Hematopoietic multipotent progenitor cell treated with erythropoietin and hydrocortisone succinate and interleukin-3 and kit ligand, for 17 days (in vitro differentiated cells): ENCODE results near the gene CCDC134.
"Not testable (repeated sequence)": the region's sequence is repeated elsewhere in the genome, so short reads cannot be mapped to it uniquely, and the experiment has no call there.

ENCODE experiments used
- DNase-seq: peaks from one replicate; pipeline ENCODE4 v3.0.0-alpha.2; 2015; ENCODE audit warnings: low spot score

CCDC134 gene

GRCh38 chr22:41844513-41844912, 44.0 kb downstream of the CCDC134 start:
- no peak for DNase-seq

DNA sequence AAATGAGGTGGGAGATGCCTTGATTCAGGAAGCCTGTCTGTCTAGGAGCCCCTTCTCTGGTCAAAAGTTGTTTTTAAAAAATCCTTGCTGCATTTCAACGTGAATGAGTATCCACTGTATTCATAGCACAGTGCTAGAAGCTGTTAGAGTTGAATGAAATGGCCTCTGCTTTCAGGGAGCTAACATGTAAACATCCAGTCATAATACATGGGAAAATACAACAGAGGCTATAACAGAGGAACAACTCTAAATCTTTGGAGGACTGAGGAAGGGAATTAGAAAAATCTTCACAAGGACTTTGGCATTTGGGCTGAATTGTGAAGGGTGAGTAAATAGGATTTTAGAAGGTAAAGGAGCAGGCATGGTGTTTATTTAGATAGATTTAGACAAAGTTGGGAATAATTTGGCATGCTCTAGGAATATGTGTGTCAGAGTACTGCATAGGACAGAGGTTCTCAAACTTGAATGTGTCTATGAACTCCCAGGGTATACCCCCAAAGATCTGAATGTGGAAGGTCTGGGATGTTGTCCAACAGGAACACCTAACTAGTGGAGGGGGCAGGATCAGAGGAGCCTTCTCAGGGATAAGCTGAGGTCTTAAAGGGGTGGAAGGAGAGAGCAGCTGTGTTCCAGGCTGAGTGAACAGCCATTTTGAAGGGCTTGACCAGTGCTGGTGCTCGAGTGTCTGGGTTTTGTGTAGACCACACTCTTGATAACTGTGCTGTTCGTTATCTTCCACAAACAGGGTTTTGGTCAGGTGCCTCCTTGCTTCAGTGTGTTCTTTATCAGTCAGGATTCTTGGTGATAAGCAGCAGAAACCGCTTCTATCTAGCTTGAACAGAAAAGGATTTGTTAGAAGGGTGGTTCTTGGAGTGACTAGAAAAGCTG, 45.1 kb downstream of the CCDC134 start:
- peak; percentile 61 for DNase-seq

DNA sequence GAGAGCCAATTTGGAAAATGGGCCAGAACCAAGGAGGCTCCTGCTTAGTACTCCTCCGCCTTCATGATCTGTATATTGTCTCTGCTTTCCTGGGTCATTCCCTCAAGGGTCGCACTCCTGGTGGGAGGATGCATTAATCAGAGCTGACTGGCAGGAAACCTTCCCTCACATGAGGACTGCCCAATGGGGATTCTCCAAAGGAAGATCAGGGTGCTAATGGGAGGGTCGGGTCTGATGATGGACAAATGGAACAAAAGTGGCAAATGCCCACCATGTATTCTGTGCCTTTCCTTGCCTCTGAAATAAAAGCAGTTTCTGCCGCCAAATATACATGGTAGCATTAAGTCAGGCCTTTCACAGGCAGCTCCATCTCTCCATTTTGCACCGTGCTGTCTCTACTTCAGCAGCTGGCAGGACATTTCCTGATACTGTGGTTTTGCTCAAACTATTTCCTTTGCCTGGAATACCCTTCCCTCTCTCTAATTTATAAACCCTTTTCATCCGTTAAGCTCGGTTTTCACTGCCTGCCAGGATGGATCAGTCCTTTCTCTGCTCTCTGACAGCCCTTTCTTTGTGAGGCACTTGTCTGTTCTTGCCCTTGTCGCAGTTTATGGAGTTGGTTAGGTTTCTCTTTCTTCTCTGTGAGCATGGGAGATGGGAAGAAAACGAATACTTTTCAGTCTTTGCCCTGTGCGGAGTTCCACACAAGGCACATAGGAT, 45.9 kb downstream of the CCDC134 start:
- no peak for DNase-seq

- no peak for DNase-seq
These were observed 46.8 kb downstream of the CCDC134 start for GRCh38 chr22:41847300-41847699.

DNA sequence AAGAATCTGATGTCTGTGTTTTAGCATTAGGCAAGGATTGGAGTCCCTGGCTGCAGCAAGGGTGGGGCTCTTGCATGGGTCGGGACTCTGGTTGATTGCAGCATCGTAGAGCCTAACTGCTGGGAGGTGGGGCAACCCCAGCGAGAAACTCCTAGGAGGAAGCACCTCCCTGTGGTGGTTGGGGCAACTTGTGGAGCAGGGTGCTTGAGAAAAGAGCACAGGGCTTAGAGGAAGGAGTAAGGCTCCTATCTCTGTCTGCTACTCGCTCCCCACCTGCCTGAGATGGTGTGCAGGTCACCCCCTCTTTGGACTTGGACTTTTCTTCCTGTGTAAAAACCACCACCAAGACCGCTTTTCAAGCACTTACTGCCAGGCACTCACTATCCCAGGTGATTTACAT, 48.0 kb downstream of the CCDC134 start:
- peak; percentile 76 for DNase-seq

GRCh38 chr22:41856469-41856868, 56.0 kb downstream of the CCDC134 start:
- DNase-seq = no peak

- DNase-seq = peak; percentile 66
These were observed 56.8 kb downstream of the CCDC134 start for GRCh38 chr22:41857155-41857859.

GRCh38 chr22:41857860-41858199, 57.4 kb downstream of the CCDC134 start:
- DNase-seq = no peak

DNA sequence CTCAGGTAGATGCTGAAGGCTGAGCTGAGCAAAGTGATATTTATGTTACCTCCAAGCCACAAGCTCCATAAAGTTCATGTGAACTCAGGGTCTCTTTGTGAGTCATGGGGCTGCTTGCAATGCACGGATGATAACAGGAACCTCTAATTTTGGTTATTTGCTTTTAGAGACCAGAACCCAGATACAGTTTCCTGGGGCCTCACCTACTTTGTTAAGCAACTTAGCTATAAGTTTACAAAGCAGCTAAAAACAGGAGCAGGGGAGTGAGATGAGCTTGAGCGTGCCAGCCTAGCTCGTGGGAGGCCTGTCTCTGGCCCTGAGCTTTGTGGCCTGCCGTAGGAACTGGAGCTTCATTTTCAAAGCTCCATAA, 61.7 kb downstream of the CCDC134 start:
- no peak for DNase-seq

- no peak for DNase-seq
These were observed 62.2 kb downstream of the CCDC134 start for GRCh38 chr22:41862530-41863266.

- no peak for DNase-seq
These were observed 63.0 kb downstream of the CCDC134 start for GRCh38 chr22:41863472-41863871.

DNA sequence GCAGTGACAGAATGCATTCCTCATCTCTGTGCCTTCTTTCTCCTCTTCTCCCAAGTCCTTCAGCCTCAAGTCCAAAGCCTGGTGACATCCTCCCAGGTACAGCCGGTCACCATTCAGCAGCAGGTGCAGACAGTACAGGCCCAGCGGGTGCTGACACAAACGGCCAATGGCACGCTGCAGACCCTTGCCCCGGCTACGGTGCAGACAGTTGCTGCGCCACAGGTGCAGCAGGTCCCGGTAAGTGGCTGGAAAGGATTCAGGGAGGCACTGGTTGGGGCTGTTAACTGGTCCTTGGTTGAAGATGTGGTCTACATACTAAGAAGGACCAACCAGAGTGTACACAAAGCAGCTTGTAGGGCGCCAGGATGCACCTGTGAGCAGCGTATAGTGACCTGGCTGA, 68.1 kb downstream of the CCDC134 start:
- DNase-seq = no peak

DNA sequence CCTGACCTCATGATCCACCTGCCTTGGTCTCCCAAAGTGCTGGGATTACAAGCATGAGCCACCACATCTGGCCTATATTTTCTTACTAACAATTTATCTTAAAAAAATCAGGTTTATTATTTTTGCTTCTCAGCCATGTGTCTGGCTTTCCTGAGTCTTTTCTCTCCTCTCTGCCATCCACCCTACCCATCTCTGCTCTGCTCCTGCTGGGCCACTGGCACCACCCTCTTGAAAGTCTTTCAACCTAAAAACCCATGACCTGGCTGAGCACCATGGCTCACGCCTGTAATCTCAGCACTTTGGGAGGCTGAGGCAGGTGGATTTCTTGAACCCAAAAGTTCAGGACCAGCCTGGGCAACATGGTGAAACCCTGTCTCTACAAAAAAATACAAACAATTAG, 69.6 kb downstream of the CCDC134 start:
- DNase-seq = not testable (repeated sequence)

GRCh38 chr22:41870786-41871185, 70.3 kb downstream of the CCDC134 start:
- no peak for DNase-seq

DNA sequence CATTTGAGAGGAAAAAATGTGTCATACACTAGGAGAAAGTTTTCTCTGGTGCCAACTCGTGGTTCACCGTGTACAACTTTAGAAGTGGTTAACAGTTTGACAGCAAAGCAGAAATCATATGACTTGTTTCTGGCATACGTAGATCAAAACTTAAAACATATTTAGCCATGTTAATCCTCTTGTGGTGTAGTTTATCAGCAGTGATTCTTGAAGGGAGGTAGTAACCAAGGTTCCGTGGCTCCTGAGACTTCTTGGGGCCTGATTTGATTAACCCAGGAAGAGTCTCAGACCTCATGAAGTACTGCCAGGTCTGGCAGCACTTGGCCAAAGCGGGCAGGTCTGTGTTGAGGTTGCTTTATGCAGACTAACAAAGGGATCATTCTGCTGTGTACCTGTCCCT, 72.9 kb downstream of the CCDC134 start:
- DNase-seq = no peak

- peak; percentile 22 for DNase-seq
These were observed 73.6 kb downstream of the CCDC134 start for GRCh38 chr22:41874090-41874489.

- no peak for DNase-seq
These were observed 75.2 kb downstream of the CCDC134 start for GRCh38 chr22:41875531-41876270.
